ENCODE measurements around the gene NANOS1.
"Not testable (repeated sequence)": the region's sequence is repeated elsewhere in the genome, so short reads cannot be mapped to it uniquely, and the experiment has no call there.

NANOS1 gene

DNA sequence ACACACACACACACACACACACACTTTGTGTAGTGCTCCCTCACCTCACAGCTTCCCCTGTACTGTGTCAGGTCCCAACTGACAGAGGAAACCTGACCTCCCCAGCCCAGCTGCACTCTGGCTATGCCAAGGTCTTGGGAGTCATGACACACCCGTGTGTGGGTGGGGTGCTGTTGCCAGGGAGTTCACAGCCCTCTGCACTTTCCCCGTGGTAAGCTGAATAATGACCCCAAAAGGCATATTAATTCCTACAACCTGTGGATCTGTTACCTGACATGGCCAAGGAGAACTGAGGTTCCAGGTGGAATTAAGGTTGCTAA is 8.9 kb upstream of the NANOS1 start:
- DNase-seq = peak; percentile 19

DNA sequence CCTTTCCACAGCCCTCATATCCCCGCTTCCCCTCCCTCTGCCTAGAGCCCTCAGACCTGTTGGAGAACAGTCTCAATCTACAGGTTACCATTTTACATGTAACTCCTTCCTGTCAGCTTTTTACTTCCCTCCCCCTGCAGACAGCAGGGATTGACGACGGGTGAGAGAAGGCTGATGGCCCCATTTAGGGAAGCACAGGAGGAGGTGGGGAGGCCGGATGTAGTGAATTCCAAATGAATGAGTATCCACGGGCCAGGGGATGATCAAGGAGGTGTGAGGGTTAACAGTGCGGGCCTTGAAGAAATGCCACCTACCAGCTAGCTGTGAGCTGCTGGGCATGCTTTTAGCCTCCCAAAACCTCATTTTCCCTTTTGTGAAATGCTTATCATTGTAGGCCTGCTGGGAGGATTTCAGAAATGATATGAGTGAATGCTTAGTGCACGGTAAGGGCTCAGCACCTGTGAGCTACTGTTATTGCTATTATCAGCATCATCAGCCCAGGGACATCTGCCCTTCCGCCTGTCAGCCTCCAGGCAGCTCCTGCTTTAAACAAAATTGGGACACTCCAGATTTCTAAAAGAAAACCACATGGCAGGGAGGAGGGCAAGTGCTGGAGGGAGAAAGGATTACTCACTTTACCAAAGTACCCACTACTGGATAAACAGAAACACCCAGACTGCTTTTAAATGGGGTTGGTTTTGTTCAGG is 6.5 kb upstream of the NANOS1 start:
- no peak for DNase-seq

DNA sequence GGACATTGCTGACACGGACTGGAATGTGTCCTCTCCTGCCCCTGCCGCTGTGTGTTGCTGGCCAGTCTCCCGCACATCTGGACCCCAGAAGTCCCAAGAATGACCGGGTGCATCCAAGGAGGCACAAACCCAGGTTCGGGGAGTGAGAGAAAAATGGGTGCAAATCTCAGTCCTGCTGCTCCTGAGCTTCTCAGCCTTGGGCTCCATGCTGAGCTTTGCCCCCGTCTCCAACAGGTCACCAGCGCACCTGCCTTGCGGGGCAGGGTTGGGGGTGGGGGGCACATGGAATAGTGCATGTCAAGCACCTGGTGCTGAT is 6.0 kb upstream of the NANOS1 start:
- no peak for DNase-seq

DNA sequence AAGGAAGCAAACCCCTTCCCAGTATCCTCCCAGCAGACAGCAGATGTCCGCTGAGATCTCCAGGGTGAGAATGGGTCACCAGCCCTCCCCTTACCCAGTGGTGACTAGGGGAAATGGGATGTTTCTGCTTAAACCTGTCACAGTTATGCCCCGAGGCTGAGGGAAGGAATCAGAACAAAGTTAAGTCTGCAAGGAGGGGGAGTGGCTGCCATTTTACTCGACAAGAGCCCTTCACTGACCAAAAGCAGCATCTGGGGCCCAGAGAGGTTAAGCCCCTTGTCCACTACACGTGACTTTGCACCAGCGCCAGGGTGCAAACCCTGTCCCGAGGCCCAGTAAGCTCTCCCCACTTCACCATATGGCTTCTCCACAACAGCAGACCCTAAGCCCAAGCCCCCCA is 4.6 kb upstream of the NANOS1 start:
- no peak for DNase-seq

DNA sequence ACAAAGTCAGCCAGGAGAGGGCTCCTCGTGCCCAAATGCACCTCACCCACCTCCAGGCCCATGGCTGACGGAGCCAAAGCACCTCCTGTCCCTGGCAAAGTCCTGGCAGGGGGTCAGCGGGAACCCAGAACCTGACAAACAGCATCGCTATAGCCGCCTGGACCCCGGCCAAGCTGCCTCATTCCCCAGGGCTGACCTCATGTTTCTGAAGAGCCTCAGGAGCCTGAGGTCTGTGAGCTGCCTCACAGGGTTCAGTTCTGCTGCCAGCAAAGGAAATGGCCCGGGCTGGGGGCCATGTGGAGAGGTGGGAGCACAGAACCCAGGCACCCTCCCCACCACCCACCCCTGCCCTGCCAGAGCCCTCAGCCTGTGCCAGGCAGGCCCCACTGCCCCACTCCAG is 4.2 kb upstream of the NANOS1 start:
- DNase-seq = no peak

DNA sequence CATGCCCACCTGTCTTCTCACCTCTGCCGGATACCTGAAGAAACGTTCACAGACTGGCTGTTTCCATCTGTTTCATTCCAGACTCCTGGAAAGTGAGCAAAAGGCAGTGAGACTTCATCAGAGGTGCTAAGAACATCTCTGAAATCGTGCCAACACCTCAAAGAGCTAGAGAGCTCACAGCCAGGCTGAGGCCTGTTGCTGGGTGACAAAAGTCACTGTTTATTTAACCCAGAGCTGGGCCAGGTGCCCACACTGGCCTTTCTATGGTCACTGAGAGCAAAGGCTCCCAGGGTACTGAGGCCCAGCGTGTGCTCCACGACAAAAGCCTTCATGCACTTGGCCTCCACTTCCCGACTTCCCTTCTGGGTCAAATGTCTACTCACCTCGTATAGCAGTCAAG is 3.7 kb upstream of the NANOS1 start:
- DNase-seq = no peak

DNA sequence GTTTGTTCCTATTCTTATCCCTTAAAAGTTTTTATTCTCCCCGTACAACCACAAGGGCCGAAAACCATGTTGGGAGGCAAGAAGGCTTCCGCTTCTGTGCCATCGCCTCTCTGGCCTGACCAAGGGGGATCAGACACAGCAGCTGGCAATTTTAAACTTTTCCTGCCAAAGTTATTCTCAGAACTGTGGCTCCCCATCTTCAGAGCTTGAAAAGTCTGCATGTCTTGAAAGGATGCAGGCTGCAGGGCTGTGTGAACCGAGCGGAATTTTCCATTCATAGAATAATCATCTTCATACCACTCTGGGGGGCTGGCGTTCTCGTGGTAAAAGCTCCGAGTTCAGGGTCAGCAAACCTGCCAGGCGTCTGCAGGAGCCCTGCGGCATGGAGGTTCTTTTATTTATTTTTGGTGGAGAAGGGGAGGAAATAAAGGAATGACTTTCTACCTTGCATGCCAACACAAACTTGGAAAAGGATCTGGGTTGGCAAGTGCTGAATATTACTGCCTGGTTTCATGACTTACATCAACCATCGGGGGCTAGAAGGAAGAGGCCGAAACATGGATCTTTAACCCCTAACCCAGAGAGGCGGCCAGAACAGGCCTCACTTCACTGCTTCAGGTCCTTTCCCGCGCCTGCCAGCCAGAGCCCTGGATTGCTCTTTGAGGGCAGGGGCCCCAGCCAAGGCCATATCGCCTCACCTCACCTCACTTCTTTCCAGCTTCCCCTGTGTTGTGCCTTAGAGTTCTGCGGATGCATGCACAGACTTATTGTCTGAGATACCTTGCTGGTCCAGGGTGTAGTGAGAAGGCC is 3.0 kb upstream of the NANOS1 start:
- DNase-seq = no peak

DNA sequence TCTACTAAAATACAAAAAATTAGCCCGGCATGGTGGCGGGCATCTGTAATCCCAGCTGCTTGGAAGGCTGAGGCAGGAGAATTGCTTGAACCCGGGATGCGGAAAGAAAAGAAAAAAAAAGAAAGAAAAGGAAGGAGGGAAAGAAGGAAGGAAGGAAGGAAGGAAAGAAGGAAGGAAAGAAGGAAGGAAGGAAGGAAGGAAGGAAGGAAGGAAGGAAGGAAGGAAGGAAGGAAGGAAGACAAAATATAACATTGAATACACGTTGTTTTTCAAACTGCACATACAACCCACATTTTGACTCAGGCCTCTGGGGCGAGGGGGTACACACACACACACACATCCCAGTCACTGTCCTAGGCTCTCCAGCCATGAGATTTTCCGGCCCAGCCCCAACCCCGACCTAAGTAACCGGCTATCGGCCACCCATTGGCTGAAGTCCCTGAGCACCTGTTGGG is 1.0 kb upstream of the NANOS1 start:
- DNase-seq = not testable (repeated sequence)

DNA sequence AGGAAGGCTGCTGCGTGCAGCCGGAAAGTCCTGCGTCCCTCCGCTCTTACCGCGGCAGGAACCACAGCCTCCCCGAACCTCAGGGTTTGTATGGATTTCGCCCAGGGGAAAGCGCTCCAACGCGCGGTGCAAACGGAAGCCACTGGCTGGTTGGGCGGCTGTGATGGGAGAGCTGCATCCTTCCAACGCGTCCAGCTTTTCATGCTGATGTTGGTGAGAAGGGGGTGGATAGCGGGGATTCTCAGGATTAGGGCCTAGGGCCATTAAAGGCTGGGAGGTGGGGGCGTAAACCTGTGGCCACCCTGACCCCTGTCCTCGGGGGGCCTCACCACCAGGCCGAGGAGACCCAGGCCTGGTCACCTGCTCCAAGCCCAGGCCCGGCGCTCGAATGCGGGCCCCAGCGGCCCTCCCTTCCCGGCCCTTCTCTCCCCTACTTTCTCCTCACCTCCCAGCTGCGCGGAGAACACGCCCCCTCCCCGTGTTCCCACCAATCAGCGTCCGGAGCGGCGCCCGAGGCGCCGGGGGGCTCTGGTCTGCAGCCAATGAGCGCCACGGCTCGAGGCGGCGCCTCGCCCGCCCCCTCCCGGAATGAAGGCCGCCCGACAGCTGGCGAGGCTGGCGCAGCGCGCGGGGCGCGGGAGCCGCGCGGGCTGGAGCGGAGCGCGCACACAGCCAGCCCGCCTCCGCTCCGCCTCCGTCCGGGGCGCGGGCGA is 458 bp upstream of the NANOS1 start:
- DNase-seq = peak; percentile 82

DNA sequence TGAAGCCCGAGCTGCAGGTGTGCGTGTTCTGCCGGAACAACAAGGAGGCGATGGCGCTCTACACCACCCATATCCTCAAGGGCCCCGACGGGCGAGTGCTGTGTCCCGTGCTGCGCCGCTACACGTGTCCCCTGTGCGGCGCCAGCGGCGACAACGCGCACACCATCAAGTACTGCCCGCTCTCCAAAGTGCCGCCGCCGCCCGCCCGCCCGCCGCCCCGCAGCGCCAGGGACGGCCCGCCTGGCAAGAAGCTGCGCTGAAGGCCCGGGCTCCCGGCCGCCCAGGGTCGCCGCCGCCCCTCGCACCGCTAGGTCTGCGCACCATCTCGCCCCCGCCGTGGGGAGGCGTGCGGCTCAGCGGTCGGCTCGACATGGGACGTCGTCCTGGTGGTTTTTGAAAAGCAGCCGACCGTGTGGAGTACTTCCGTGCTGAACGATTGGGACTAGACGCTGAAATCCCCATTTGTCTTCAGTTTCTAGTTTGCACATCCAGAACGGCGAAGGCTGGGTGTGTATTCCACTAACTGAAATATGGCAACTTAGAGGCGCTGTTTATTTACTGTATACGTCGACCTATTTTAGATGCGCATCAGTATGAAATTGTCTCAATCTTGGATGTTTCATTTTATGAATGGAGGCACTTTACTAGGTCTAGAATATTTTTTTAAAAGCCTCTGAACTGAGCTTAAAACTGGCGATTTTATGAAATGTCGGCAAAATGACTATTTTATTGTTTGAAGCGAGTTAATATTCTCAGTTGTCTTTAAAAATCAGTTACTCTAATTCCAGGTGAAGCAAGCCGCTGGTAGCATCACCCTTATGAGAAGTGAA is 1.1 kb downstream of the NANOS1 start:
- peak; percentile 51 for DNase-seq

DNA sequence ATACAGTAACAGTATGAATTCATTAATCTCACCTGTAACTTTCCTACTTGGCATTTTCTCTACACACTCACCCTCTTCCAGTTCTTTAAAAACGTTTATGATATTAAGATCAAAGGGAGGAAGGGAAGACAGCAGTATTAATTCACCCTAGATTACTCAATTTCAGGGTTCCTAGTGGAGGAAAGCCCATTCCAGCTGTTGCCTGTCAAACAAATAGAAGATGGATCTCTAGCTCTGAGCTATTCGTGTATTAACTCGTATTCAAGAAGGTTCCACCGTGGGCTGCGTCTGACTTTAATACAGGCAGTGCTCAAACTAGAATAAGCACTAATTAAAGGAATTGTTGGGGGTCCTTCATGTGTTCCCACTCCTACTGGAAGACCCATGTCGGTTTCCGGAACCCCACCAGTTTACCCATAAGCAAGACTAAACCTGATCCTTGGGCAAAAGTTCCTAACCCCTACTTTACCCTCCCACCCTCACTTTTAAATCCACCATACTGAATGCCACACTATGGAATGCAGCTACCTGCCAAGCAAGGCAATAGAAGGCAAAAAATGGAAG is 2.1 kb downstream of the NANOS1 start:
- no peak for DNase-seq

DNA sequence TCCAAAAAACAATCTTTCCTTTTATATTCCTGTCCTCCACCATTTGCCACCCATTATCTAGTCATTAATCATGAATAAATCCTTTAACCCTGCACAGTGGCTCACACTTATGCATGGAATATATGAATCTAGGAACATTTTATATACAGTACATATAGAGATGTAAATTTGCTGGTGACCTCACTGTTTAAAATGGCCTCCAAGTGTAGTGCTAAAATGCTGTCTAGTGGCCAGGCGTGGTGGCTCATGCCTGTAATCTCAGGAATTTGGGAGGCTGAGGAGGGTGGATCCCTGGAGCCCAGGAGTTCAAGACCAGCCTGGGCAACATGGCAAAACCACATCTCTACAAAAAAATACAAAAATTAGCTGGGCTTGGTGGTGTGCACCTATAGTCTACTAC is 9.6 kb downstream of the NANOS1 start:
- DNase-seq = no peak

DNA sequence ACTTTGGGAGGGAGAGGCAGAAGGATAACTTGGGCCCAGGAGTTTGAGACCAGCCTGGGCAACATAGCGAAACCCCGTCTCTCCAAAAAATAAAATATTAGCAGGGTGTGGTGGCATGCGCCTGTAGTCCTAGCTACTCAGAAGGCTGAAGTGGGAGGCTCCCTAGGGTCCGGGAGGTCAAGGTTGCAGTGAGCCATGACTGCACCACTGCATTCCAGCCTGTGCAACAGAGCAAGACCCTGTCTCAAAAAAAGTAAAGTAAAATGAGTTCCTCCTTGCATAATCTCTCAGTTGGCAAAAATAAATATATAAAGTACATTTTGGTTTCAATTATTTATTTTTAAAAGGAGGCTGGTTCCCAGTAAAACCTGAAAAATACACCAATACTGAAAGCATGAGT is 11.8 kb downstream of the NANOS1 start:
- DNase-seq = no peak

DNA sequence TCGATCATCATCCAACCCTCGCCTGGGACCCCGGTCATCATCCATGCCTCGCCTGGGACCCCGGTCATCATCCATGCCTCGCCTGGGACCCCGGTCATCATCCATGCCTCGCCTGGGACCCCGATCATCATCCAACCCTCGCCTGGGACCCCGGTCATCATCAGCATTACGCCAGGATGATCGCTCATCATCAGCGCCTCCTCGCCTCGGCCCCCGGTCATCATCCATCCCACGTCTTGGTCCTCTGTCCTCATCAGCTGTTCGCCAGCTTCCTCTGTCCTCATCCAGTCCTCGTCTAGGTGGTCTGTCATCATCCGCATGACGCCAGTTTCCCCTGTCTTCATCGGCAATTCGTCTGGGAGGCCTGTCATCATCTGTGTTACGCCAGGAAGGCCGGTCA is 12.7 kb downstream of the NANOS1 start:
- no peak for DNase-seq

DNA sequence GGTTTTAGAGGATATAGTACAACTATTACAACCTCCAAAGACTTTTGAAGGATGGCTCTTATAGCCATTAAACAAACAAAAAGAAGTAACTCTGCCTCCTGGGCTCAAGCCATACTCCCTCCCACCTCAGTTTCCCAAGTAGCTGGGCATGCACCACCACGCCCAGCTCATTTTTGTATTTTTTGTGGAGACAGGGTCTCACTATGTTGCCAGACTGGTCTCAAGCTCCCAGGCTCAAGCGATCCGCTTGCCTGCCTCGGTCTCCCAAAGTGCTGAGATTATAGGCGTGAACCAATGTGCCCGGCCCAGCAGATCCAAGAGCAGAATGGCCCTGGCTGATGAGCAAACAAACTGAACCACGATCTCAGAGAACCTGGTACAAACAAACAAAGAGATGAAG is 16.0 kb downstream of the NANOS1 start:
- no peak for DNase-seq

DNA sequence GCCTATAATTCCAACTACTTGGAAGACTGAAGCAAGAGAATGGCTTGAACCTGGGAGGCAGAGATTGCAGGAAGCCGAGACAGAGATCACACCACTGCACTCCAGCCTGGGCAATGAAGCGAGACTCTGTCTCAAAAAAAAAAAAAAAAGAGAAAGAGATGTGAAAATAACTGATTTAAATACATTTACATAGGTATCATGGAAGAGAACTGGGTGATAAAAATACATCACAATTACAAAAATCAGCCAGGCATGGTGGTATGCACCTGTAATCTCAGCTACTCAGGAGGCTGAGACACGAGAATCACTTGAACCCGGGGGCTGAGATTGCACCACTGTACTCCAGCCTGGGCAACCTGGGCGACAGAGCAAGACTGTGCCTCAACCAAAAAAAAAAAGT is 19.8 kb downstream of the NANOS1 start:
- DNase-seq = no peak

DNA sequence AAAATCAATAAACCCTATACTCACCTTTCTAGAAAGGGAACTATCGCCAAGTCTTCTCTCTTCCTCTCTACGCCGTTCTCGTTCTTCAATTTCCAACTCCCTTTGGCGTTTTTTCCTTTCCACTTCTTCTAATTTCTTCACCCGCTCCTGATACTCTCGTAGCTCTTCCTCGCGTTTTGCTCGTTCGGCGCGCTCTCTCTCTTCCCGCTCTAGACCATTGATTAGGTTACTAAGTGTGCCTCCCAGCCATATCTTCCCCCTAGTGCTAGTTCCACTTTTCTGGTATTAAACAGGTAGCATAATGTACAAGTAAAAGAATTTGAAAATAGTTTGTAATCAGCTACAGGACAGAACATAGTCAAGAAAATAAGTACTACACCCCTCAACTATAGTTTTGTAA is 20.3 kb downstream of the NANOS1 start:
- DNase-seq = no peak

DNA sequence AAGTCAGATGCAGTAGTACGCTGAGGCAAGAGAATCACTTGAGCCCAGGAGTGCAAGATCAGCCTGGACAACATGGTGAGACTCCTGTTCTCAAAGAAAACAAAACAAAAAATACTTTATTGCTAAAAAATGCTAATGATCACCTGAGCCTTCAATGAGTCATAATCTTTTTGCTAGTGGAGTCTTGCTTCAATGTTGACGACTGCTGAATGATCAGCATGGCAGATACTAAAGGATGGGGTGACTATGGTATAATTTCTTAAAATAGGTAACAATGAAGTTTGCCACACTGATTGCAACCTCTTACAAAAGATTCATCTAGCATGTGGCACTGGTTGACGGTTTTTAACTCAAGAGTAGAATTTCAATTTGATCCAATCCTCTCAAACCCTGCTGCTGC is 22.3 kb downstream of the NANOS1 start:
- no peak for DNase-seq

DNA sequence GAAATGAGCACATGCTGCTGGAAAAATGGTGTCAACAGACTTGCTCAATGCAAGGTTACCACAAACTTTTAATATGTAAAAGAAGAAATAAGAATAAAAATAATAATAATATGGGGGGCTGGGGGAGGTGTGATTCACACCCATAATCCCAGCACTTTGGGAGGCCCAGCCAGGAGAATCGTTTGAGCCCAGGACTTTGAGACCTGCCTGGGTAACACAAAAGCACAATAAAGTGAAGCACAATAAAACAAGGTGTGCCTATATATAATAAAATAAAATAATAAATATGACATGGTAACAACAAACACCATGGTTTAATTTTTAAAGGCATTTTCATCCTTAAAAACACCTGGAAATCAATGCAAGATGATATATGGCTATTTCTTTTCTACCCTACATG is 26.0 kb downstream of the NANOS1 start:
- DNase-seq = no peak

DNA sequence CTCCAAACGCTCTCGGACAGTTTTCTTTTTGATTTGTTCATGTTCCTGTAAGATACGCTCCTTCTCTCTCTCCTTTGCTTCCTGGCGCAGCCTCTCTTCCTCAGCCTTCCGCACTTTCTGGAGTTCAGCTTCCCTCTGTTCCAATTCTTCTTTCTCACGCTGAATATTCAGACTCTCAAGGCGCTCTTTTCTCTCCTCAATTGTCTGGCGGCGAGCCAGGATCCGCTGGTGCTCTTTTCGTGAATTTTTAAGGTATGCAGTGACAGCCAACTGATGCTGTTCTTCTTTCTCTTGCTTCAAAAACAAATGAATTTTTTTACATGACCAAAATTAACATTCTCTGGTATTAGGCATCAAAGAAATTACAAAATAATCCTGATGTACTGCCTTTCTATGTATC is 28.5 kb downstream of the NANOS1 start:
- DNase-seq = no peak

DNA sequence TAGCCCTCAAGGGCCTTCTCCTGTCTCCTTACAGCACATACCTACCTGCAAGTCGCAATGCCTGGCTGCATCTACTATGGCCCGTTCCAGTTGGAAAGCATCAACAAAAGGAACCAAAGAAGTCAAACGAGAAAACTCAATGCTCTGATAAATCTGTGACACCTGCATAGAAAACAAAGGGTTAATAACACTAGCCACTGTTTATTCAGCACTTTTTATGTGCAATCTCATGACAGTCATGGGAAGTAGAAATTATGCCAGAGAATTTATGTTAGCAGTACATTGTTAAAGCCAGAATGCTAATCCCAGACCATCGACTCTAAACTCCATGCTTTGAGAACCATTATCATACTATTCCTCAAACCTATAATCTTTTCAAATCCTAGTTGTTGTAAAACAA is 30.0 kb downstream of the NANOS1 start:
- DNase-seq = no peak

DNA sequence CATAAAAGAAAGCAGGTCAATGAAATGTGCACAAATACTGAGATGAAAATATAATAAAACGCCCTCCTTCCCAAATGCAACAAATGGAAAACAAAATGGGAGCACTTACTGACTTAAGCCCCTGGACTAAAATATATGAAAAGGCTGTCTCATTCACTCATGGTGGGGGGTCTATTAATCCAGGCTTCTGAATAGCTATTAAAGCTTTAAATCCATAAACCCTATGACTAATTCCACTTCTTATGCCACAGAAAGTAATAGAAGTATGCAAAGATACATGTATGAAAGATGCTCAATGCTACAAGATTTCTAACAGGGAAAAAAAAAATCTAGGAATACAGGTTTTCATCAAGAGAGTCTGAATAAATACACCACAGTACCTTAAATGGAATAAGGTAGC is 30.6 kb downstream of the NANOS1 start:
- no peak for DNase-seq

DNA sequence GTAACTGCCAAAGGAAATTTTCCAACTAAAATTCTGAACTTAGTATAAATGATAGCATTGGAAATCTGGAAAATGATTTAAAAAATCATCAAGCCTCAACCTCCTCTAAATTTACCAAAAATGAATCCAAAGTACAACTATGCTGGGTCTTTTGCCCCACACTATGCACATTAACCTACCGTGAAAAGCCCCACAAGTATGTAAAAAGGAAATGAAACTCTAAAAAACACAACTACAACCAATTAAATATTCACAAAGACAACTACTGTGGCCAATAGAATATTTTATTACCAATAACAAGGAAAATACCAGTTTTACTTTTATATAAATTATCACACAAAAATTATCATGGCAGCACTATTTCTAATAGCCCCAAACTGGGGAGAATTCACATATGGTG is 31.8 kb downstream of the NANOS1 start:
- DNase-seq = no peak

All from stimulated activated CD4-positive, alpha-beta T cell treated with anti-CD3 and anti-CD28 coated beads, Interleukin-4, amount 100 ng/mL, for 1 hour (primary cell).